Measurements from ENCODE around the gene SPDYE1.
A peak's percentile ranks its signal among the peaks of the same experiment; 100 is the strongest.
"Not testable (repeated sequence)": the region's sequence is repeated elsewhere in the genome, so short reads cannot be mapped to it uniquely, and the experiment has no call there.

SPDYE1 gene

GRCh38 chr7:44037951-44038350 lies 40.3 kb downstream of the SPDYE1 start:
- H3K27me3 ChIP-seq (ENCODE audit: insufficient read depth, low read length): peaks cover 10% of the 10 kb centered on the region
- not testable (repeated sequence) for H3K36me3 ChIP-seq (ENCODE audit: insufficient read depth, low read depth, low read length); H3K9me3 ChIP-seq (ENCODE audit: insufficient read depth, low read depth, low read length); H3K4me1 ChIP-seq (ENCODE audit: insufficient read depth, low read length); H3K4me3 ChIP-seq (ENCODE audit: low read length); H3K27ac ChIP-seq (ENCODE audit: low read length); H3K9ac ChIP-seq (ENCODE audit: low read depth, low read length)

DNA sequence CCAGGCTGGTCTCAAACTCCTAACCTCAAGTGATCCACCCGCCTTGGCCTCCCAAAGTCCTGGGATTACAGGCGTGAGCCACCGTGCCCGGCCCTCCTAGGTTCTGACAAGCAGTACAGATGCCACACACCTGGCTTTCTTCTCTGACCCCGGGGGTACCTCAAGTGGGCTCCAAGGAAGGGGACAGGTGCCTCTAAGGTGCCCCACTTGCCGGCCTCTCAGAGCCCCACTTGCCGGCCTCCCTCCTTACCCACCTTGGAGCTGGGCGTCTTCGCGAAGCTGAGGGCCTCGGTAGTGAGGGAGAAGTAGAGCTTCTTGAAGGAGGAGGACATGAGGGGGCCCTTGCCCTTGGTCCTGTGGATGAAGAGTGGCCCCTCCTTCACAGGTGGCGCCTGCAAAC lies 40.9 kb downstream of the SPDYE1 start:
- H3K4me3 ChIP-seq (ENCODE audit: low read length); H3K9ac ChIP-seq (ENCODE audit: low read depth, low read length); H3K36me3 ChIP-seq (ENCODE audit: insufficient read depth, low read depth, low read length); H3K4me1 ChIP-seq (ENCODE audit: insufficient read depth, low read length); H3K9me3 ChIP-seq (ENCODE audit: insufficient read depth, low read depth, low read length); H3K27ac ChIP-seq (ENCODE audit: low read length): not testable (repeated sequence)
- H3K27me3 ChIP-seq (ENCODE audit: insufficient read depth, low read length): peaks cover 10% of the 10 kb centered on the region

- not testable (repeated sequence) for H3K27ac ChIP-seq (ENCODE audit: low read length); H3K4me3 ChIP-seq (ENCODE audit: low read length); H3K4me1 ChIP-seq (ENCODE audit: insufficient read depth, low read length); H3K36me3 ChIP-seq (ENCODE audit: insufficient read depth, low read depth, low read length); H3K9ac ChIP-seq (ENCODE audit: low read depth, low read length); H3K9me3 ChIP-seq (ENCODE audit: insufficient read depth, low read depth, low read length)
- peaks cover 10% of the 10 kb centered on the region for H3K27me3 ChIP-seq (ENCODE audit: insufficient read depth, low read length)
Measured at GRCh38 chr7:44038961-44039558, 41.4 kb downstream of the SPDYE1 start.

GRCh38 chr7:44039800-44040492 lies 42.2 kb downstream of the SPDYE1 start:
- not testable (repeated sequence) for H3K9ac ChIP-seq (ENCODE audit: low read depth, low read length)

GRCh38 chr7:44040493-44040891 lies 42.8 kb downstream of the SPDYE1 start:
- not testable (repeated sequence) for H3K36me3 ChIP-seq (ENCODE audit: insufficient read depth, low read depth, low read length); H3K4me1 ChIP-seq (ENCODE audit: insufficient read depth, low read length); H3K27ac ChIP-seq (ENCODE audit: low read length); H3K9me3 ChIP-seq (ENCODE audit: insufficient read depth, low read depth, low read length); H3K9ac ChIP-seq (ENCODE audit: low read depth, low read length)
- peaks cover 10% of the 10 kb centered on the region for H3K27me3 ChIP-seq (ENCODE audit: insufficient read depth, low read length)
- peak overlapping the region; percentile 40; the same call in 1 of the 2 replicates for H3K4me3 ChIP-seq (ENCODE audit: low read length)

More at GRCh38 chr7:44039800-44040492, 42.2 kb downstream of the SPDYE1 start:
- H3K36me3 ChIP-seq (ENCODE audit: insufficient read depth, low read depth, low read length); H3K4me1 ChIP-seq (ENCODE audit: insufficient read depth, low read length); H3K4me3 ChIP-seq (ENCODE audit: low read length); H3K27ac ChIP-seq (ENCODE audit: low read length); H3K9me3 ChIP-seq (ENCODE audit: insufficient read depth, low read depth, low read length): not testable (repeated sequence)
- H3K27me3 ChIP-seq (ENCODE audit: insufficient read depth, low read length): peaks cover 10% of the 10 kb centered on the region

DNA sequence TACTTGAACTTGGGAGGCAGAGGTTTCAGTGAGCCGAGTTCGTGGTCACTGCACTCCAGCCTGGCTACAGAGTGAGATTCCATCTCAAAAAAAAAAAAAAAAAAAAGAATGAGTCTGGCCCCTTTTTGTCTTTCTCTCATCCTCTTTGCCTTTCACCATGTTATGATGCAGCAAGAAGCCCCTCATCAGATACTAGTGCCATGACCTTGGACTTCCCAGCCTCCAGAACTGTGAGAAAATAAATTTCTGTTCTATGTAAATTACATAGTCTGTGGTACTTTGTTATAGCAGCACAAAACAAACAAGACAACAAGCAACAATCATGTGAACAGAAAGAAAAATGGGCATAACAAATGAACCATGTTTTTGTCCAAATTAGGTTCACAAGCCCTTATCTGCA lies 44.5 kb downstream of the SPDYE1 start:
- Histone ChIP-seq H3K9ac (ENCODE audit: low read depth, low read length) (no peak overlapping the region), H3K4me1 (ENCODE audit: insufficient read depth, low read length) (no peaks in the 10 kb centered on the region), H3K36me3 (ENCODE audit: insufficient read depth, low read depth, low read length) (peaks cover 5% of the 10 kb centered on the region; the same call in 1 of the 2 replicates), H3K27ac (ENCODE audit: low read length) (no peak overlapping the region), H3K4me3 (ENCODE audit: low read length) (no peak overlapping the region), H3K9me3 (ENCODE audit: insufficient read depth, low read depth, low read length) (no peaks in the 10 kb centered on the region), H3K27me3 (ENCODE audit: insufficient read depth, low read length) (peaks cover 10% of the 10 kb centered on the region)

- no peaks in the 10 kb centered on the region for H3K9me3 ChIP-seq (ENCODE audit: insufficient read depth, low read depth, low read length)
- no peak overlapping the region for H3K27ac ChIP-seq (ENCODE audit: low read length)
- H3K4me3 ChIP-seq (ENCODE audit: low read length): peak overlapping the region; percentile 73
- peaks cover 10% of the 10 kb centered on the region for H3K27me3 ChIP-seq (ENCODE audit: insufficient read depth, low read length)
- peaks cover 5% of the 10 kb centered on the region; the same call in 1 of the 2 replicates for H3K36me3 ChIP-seq (ENCODE audit: insufficient read depth, low read depth, low read length)
- H3K9ac ChIP-seq (ENCODE audit: low read depth, low read length): peak overlapping the region; percentile 74; the same call in 1 of the 2 replicates
- H3K4me1 ChIP-seq (ENCODE audit: insufficient read depth, low read length): no peaks in the 10 kb centered on the region
Measured at GRCh38 chr7:44043902-44044301, 46.2 kb downstream of the SPDYE1 start.

- H3K27ac ChIP-seq (ENCODE audit: low read length): no peak within 1 kb of the TSS
- peak within 1 kb of the TSS; percentile 73 for H3K4me3 ChIP-seq (ENCODE audit: low read length)
- peak within 1 kb of the TSS; percentile 74; the same call in 1 of the 2 replicates for H3K9ac ChIP-seq (ENCODE audit: low read depth, low read length)
- no peaks in the 10 kb centered on the region for H3K4me1 ChIP-seq (ENCODE audit: insufficient read depth, low read length)
- peaks cover 10% of the 10 kb centered on the region for H3K27me3 ChIP-seq (ENCODE audit: insufficient read depth, low read length)
- H3K9me3 ChIP-seq (ENCODE audit: insufficient read depth, low read depth, low read length): no peaks in the 10 kb centered on the region
- H3K36me3 ChIP-seq (ENCODE audit: insufficient read depth, low read depth, low read length): peaks cover 7% of the 10 kb centered on the region; the same call in 1 of the 2 replicates
Measured at GRCh38 chr7:44044315-44045225, 46.9 kb downstream of the SPDYE1 start, which contains the start of gene DBNL. Gene DBNL, plus strand, starts transcription at chr7:44044702. Its CDS starts 36 bp downstream, at chr7:44044738.

GRCh38 chr7:44045226-44046014 lies 47.7 kb downstream of the SPDYE1 start:
- peaks cover 16% of the 10 kb centered on the region for H3K36me3 ChIP-seq (ENCODE audit: insufficient read depth, low read depth, low read length)
- H3K4me1 ChIP-seq (ENCODE audit: insufficient read depth, low read length): no peaks in the 10 kb centered on the region
- peak overlapping the region; percentile 73 for H3K4me3 ChIP-seq (ENCODE audit: low read length)
- no peak overlapping the region for H3K27ac ChIP-seq (ENCODE audit: low read length)
- no peaks in the 10 kb centered on the region for H3K9me3 ChIP-seq (ENCODE audit: insufficient read depth, low read depth, low read length)
- H3K27me3 ChIP-seq (ENCODE audit: insufficient read depth, low read length): peaks cover 10% of the 10 kb centered on the region
- peak overlapping the region; percentile 74; the same call in 1 of the 2 replicates for H3K9ac ChIP-seq (ENCODE audit: low read depth, low read length)

- H3K4me1 ChIP-seq (ENCODE audit: insufficient read depth, low read length): no peaks in the 10 kb centered on the region
- no peak overlapping the region for H3K27ac ChIP-seq (ENCODE audit: low read length)
- no peak overlapping the region for H3K9ac ChIP-seq (ENCODE audit: low read depth, low read length)
Measured at GRCh38 chr7:44046321-44047061, 48.8 kb downstream of the SPDYE1 start.

More at GRCh38 chr7:44046321-44047061, 48.8 kb downstream of the SPDYE1 start:
- Histone ChIP-seq H3K36me3 (ENCODE audit: insufficient read depth, low read depth, low read length) (peaks cover 27% of the 10 kb centered on the region), H3K9me3 (ENCODE audit: insufficient read depth, low read depth, low read length) (no peaks in the 10 kb centered on the region), H3K27me3 (ENCODE audit: insufficient read depth, low read length) (peaks cover 3% of the 10 kb centered on the region), H3K4me3 (ENCODE audit: low read length) (no peak overlapping the region)
